ENCODE measurements around the gene ETF1. TPM values are rescaled to one million over a fixed set of nuclear protein-coding genes. Genes with fewer than 3 reads are reported as not detected.

Gene ETF1
- polyA plus RNA-seq, 3 donors: 34.8 to 71.4 (median 61.6) TPM

DNA sequence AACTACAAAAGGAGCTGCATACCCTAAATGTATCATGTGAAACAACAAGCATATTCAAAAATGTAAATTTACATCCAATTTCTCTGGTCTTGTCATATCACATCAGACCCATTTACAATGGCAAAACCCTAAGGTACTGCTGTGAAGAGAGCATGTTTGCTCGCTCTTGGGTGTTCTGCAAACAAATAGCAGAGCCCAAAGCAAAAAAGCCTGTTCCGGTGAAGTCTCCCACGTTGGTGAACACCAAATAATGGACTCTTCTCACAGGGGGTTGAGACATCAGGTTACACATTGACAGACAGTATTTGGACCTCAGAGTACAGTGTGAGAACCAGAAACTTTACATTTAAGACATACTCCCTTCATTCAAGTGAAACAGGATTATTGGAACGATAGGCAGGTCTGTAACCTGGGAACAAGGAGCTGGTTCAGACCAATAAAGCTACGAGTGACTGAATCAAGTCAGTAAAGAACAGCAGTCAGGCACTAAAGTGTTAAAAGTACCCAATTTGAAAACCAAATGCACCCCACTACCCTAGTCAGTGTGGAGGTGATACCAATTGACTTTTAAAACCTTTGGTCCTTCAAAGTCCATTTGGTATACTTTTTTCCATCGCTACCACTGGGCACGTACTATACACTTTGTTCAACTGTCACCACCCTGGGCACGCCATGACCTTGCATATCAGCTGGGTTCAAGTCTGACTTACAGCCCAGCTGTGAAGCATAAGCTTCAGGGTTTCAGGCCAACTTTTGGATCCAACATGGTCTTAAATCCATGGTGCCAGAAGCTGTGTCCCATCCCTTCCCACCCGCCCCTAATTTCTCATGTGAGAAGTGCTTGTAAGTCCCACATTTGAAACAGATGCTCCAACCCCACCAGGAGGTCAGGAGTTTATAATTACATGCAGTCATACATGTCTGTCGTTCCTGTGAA is 36.4 kb downstream of the ETF1 start:
- Histone ChIP-seq H3K4me1 (ENCODE audit: control insufficient read depth in 1 of 2, insufficient read depth in 2 of 2, low read length in 2 of 2) (peaks cover 3 to 7% of the 10 kb centered on the region in 2 donors), H4K20me1 (ENCODE audit: insufficient read depth, low read length) (peaks cover 33% of the 10 kb centered on the region), H3K4me2 (replicated peaks; ENCODE audit: extremely low read depth, low read length, poor library complexity, severe bottlenecking) (no peak overlapping the region), H3K79me2 (ENCODE audit: insufficient read depth, low read length) (no peaks in the 10 kb centered on the region), H3K36me3 (replicated peaks in 1 of 2; ENCODE audit: control insufficient read depth in 1 of 2, insufficient read depth in 2 of 2, low read length in 2 of 2) (peaks cover 40 to 64% of the 10 kb centered on the region in 2 donors), H3K27ac (ENCODE audit: low read depth in 1 of 2, low read length in 2 of 2) (no peak overlapping the region), H3K27me3 (ENCODE audit: control insufficient read depth in 2 of 2, insufficient read depth in 2 of 2, low read length in 2 of 2) (no peaks in the 10 kb centered on the region), H2AFZ (ENCODE audit: insufficient read depth, low read depth, low read length, poor library complexity, severe bottlenecking) (no peak overlapping the region), H3K4me3 (replicated peaks in 1 of 3; ENCODE audit: low read depth in 2 of 3, low read length in 3 of 3) (no peak overlapping the region), H3K9ac (ENCODE audit: insufficient read depth, low read length, poor library complexity, severe bottlenecking) (no peak overlapping the region), H3K9me3 (replicated peaks in 1 of 2; ENCODE audit: control insufficient read depth in 1 of 2, insufficient read depth in 1 of 2, low read length in 2 of 2) (no peaks in the 10 kb centered on the region)
- Mint-ChIP-seq H3K9me3 (no peaks in the 10 kb centered on the region), H3K27ac (peak overlapping the region in 2 of 7 donors; percentile 37 to 70), H3K27me3 (ENCODE audit: low read depth in 3 of 3) (peaks cover 0 to 4% (median 0%) of the 10 kb centered on the region in 3 donors), H3K4me3 (no peak overlapping the region), H3K4me1 (peaks cover 14% of the 10 kb centered on the region), H3K36me3 (peaks cover 42 to 62% of the 10 kb centered on the region in 2 donors)
- 93% methylated on average over 6 of the region's 10 CpGs for WGBS (ENCODE audit: insufficient coverage)
- TF ChIP-seq, protein P1, sequence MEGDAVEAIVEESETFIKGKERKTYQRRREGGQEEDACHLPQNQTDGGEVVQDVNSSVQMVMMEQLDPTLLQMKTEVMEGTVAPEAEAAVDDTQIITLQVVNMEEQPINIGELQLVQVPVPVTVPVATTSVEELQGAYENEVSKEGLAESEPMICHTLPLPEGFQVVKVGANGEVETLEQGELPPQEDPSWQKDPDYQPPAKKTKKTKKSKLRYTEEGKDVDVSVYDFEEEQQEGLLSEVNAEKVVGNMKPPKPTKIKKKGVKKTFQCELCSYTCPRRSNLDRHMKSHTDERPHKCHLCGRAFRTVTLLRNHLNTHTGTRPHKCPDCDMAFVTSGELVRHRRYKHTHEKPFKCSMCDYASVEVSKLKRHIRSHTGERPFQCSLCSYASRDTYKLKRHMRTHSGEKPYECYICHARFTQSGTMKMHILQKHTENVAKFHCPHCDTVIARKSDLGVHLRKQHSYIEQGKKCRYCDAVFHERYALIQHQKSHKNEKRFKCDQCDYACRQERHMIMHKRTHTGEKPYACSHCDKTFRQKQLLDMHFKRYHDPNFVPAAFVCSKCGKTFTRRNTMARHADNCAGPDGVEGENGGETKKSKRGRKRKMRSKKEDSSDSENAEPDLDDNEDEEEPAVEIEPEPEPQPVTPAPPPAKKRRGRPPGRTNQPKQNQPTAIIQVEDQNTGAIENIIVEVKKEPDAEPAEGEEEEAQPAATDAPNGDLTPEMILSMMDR (IDR thresholded peaks at IDR 0.05): no peak
- DNase-seq: no peak
- intact Hi-C loops (cut with micrococcal nuclease): no loop called here

GRCh38 chr5:138504799-138505198 is 38.2 kb downstream of the ETF1 start:
- no peak overlapping the region for H3K4me2 ChIP-seq (replicated peaks; ENCODE audit: extremely low read depth, low read length, poor library complexity, severe bottlenecking)
- H3K9ac ChIP-seq (ENCODE audit: insufficient read depth, low read length, poor library complexity, severe bottlenecking): no peak overlapping the region
- no peaks in the 10 kb centered on the region for H3K27me3 ChIP-seq (ENCODE audit: control insufficient read depth in 2 of 2, insufficient read depth in 2 of 2, low read length in 2 of 2)
- TF ChIP-seq, protein P1 (IDR thresholded peaks at IDR 0.05): no peak
- no peak overlapping the region for H3K27ac ChIP-seq (ENCODE audit: low read depth in 1 of 2, low read length in 2 of 2)
- H3K79me2 ChIP-seq (ENCODE audit: insufficient read depth, low read length): no peaks in the 10 kb centered on the region
- peaks cover 26% of the 10 kb centered on the region for H4K20me1 ChIP-seq (ENCODE audit: insufficient read depth, low read length)
- H3K36me3 Mint-ChIP-seq: peaks cover 26 to 43% of the 10 kb centered on the region in 2 donors
- no peak for DNase-seq
- no peaks in the 10 kb centered on the region for H3K9me3 Mint-ChIP-seq
- H3K4me3 Mint-ChIP-seq: no peak overlapping the region
- peak overlapping the region in 3 of 7 donors; percentile 2 to 26 (median 23) for H3K27ac Mint-ChIP-seq
- H3K27me3 Mint-ChIP-seq (ENCODE audit: low read depth in 3 of 3): peaks cover 0 to 4% (median 0%) of the 10 kb centered on the region in 3 donors
- H3K36me3 ChIP-seq (replicated peaks in 1 of 2; ENCODE audit: control insufficient read depth in 1 of 2, insufficient read depth in 2 of 2, low read length in 2 of 2): peaks cover 24 to 46% of the 10 kb centered on the region in 2 donors
- 92% methylated on average over 3 of the region's 4 CpGs for WGBS (ENCODE audit: insufficient coverage)
- H3K9me3 ChIP-seq (replicated peaks in 1 of 2; ENCODE audit: control insufficient read depth in 1 of 2, insufficient read depth in 1 of 2, low read length in 2 of 2): no peaks in the 10 kb centered on the region
- no peak overlapping the region for H3K4me3 ChIP-seq (replicated peaks in 1 of 3; ENCODE audit: low read depth in 2 of 3, low read length in 3 of 3)
- peaks cover 3 to 7% of the 10 kb centered on the region in 2 donors for H3K4me1 ChIP-seq (ENCODE audit: control insufficient read depth in 1 of 2, insufficient read depth in 2 of 2, low read length in 2 of 2)
- peaks cover 14% of the 10 kb centered on the region for H3K4me1 Mint-ChIP-seq
- intact Hi-C loops (cut with micrococcal nuclease): loop anchor here in 1 of 2 donors (2.0 kb wide), 1 partner anchor 54 kb away; no protein-coding TSS in a partner anchor
- H2AFZ ChIP-seq (ENCODE audit: insufficient read depth, low read depth, low read length, poor library complexity, severe bottlenecking): no peak overlapping the region
